SKM-1 (cell line): ENCODE data around the gene BCL2.

ENCODE experiments used
- DNase-seq: peaks from one replicate; lab custom pipeline; 2025; ENCODE audit not compliant: unreplicated experiment; lab: John Stamatoyannopoulos, UW

Gene BCL2

GRCh38 chr18:63260380-63260754, 59.2 kb downstream of the BCL2 start:
- no peak for DNase-seq

- no peak for DNase-seq
These were observed 59.8 kb downstream of the BCL2 start for GRCh38 chr18:63259567-63260379.

DNA sequence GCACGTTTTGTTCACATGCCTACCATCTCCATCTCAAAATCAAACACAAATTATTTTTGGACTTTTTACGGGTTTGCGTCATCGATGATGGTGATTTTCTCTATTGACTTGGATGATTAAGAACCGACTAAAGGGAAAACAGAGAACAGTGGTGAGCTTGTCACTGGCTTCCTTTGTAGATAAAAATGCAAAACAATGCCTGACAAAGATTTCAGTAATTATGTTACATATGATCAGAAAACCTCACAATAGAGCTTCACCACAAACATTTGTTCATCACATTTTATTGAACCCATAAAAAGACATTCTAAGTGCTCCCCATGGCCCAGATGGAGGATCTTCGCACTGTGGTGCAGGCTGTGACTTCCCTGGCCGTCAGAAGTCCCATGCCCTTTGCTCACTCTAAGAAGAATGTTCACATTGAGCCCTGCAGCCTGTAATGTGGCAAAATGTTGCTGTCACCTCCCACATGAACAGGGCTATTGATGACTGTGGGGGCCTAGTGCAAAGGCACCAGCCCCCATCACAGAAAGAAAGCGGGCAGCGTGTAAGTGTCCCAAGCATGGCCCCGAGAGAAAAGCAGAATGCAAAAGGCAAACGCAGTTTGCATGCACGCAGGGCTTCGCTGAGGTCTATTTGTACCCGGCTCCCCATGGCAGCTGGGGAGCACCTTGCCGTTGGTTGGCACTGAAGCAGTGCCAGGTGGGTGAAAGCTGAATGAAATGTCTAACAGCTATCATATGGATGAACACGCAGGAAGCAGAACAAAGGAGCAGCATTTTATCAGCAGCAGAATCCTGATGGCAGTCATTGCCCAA, 60.6 kb downstream of the BCL2 start:
- no peak for DNase-seq

DNA sequence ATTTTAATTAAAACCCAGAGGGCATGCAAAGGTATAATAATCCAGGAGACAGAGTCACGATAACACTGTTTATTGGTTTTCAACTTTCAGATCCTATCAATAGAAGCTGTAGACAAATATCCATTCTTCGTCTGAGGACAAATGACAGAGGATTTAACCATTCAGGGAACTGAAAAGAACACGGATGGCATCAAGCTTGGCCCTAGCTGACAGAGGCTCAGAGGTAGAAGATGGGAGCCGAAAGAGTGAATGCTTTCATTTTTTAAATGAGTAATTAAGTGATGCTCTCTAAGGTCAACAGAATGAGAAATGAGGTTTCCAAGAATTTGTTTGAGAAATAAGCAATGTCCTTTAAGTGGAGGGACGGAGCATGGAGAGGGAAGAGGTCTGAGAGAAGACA, 62.1 kb downstream of the BCL2 start:
- DNase-seq, result no peak

DNA sequence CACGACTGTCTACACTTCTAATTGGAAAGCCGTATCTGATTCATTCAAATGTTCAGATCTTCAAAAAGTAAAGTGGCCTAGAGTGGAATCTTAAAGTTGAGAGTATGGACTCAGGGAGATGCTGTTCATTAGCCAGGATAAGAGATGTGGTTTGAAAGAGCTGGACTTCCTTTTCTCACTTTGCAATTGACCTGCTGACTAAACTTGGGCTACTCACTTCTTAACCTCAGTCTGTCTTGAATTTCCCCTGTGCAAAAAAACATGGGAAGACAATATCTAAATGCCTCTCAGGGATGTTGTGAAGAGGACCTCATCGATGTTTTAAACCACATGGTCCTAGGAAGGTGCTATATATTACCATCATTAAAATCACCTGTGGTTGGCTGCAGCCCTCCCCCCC, 64.1 kb downstream of the BCL2 start:
- no peak for DNase-seq

DNA sequence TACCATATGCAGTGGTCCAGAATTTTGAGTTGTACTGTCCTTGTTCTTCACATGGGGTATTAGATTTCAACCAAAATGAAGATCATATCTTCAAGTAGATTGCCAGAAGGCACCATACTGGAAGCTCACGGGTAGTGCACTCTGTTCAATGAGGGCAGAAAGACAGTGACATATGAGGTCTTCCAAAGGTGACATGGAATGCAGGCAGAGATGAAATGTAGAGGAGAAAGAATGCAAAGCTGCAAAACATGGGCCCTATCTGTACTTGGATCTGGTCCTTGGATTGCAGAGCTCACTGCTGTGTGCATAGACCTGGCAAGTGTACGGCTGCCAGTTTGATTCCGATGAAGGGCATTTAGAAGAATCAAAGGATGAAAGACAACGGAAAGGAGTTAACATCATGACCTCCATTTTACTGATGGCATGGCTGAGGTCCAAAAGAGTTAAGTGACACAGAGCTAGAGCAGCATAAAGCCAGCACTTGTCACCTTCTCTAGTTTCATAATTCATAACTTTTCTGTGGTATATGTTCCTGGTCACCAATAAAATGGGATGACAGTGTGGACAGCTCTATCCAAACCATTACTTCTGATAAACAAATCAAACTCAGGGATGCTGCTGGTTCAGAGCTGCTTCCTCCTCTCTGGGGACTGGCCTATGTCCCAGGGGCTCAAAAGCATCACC, 64.7 kb downstream of the BCL2 start:
- DNase-seq, result no peak

GRCh38 chr18:63253428-63254372, 65.9 kb downstream of the BCL2 start:
- no peak for DNase-seq

GRCh38 chr18:63253014-63253413, 66.6 kb downstream of the BCL2 start:
- no peak for DNase-seq

DNA sequence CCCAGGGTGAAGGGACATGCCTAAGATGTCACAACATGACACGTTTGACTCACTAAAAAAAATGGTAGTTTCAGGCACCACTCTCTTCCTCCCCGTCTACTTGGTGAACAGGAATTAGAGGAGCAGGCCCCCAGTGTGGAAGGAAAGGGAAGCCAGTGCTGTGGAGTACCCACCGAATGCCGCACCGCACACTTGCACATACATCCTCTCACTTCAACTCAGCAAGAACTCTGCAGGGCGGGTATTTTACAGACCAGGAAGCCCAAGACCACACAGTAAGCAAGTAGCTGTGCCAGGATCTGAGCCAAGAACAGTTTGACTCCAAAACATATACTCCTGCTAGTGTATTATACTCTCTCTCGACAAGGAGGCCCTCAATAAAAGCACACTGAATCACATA, 69.8 kb downstream of the BCL2 start:
- no peak for DNase-seq

- no peak for DNase-seq
These were observed 71.6 kb downstream of the BCL2 start for GRCh38 chr18:63247926-63248325.

GRCh38 chr18:63247506-63247905, 72.1 kb downstream of the BCL2 start:
- no peak for DNase-seq

- DNase-seq, result no peak
These were observed 74.0 kb downstream of the BCL2 start for GRCh38 chr18:63245600-63245999.

DNA sequence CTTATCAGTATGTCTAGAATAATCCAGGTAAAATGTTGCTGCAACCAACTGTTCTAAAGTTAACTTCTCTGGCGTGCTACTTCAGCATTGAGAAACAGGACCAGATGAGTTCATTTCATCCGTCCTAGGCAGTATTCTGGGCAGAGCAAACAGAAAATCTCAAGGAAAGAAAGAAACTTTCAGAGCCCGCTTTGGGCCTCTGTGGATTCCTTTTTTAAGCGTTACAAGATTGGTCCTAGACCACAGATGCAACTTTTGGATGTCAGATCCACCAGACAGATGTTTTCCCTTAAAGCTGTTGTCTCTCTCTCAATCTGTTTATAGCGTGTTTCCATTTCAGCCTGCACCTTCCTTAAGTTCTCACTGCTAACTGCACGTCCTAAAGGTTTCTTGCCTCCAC, 75.0 kb downstream of the BCL2 start:
- no peak for DNase-seq

GRCh38 chr18:63241760-63242159, 77.8 kb downstream of the BCL2 start:
- no peak for DNase-seq

- DNase-seq, result no peak
These were observed 78.3 kb downstream of the BCL2 start for GRCh38 chr18:63241317-63241712.

DNA sequence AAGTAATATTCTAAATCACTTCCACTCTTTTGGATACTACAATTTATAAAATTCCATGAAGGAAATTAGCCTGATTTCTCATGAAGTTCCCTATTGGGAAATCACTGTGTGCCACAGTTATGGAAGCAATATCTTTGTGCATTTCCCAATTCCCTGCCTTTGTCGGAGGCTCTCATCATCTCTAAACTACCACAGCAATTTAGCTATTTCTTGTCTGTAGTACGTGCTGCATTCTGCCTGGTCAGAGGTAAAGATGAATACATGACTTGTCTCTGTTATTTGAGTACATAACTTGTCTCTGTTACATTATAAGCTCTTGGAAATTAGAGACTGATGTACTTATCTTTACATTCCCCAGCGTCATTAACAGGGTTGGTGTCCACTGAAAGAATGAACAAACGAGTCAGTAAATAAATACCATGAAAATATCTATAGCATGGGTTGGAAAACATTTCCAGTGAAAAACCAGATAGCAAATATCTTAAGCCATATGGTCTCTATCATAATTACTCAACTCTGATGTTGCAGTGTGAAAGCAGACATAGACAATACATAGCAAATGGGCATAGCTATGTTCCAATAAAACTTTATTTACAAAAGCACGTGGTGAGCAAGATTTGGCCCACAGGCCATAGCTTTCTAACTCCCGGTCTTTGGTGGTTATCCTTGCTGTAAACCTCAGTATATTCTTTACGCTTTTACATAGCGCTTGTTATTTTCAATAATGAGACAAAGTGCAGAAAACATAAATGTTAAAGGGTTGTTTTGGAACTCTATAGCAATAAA, 78.8 kb downstream of the BCL2 start:
- DNase-seq, result no peak

- DNase-seq, result no peak
These were observed 80.9 kb downstream of the BCL2 start for GRCh38 chr18:63238693-63239075.

DNA sequence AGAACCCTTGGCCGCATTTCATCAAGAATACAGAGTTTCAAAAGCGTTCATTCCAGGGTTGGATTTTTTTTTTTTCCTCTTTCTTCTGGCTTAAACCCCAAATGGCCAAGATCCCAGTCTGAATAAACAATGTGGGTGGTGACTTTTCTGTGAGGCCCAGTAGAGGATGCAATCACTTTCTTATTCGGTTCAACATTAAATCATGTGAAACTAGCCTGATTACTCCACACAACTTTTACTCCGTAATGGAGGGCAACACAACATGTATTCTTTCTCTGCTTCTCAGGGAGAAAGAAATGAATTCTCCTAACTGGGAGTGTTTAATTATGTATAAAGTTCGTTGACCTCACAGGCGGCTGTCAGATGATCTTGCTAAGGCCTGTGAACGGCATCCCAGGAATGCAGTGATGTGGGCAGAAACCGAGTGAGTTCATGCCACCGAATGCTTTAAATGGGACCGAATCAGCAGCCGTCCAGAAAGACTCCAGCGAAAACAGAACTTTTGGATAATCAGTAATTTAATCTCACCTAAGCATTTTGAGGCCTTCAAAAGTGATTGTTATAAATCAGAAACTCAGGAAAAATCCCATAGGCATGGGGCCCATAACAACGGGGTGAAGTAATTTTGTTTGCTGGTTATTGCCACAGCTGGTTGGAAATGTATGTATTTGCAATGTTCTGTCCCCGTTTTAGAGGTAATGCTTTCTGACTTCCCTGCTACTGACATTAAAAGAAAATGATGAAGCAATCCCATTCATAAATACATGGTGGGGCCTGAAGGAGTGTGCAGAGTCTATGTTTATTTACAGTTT, 81.5 kb downstream of the BCL2 start:
- no peak for DNase-seq
